Loucy (cell line): ENCODE data around the gene OSGEP.

ENCODE experiments used
- EZH2phosphoT487 ChIP-seq: fragments of 200-600 bp; IDR thresholded peaks from 2 replicates; pipeline ENCODE4 v1.6.1; 2018; ENCODE audit warnings: antibody characterized with exemption, mild to moderate bottlenecking, moderate library complexity, borderline replicate concordance
- TF ChIP-seq, protein P1 (sequence below): fragments of 200-600 bp; sonication (generic); conservative IDR thresholded peaks from 2 replicates; pipeline ENCODE4 v1.5.1; 2014; ENCODE audit warnings: mild to moderate bottlenecking, antibody characterized with exemption, low read length

DNA sequence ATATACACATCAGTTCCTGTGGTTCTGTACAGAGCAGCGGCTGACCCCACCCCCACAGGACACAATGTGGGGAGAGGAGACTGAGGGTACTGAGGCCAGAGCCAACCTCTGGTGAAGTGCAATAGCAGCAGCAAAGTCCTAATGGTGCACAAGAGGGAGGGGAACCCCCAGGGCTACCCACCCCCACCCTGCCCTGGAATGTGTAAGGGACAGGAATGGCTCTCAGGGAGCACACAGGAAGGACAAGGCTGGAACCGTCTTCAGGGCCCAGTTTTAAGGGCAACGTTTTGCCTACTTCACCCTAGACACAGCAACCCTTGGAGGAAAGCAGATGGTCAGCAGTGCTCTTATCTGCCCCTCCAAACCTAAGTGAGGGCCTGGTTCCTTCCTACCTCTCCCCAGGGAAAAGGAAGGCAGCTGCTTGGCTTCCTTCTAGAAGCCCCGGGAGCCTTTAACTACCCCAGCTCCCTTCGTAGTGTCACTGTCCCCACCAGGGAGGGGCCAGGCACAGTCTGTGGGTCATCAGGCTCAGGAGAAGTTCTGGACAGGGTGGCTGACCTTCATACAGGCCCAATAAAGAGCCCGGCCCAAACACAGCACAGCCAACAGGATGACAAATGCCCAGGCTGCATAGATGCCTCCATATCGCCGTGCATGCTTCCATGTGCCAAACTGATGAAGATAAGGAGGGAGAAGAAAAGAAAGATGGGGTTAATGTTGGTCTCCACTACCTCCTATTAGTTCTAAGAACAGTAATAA, 3.6 kb upstream of the OSGEP start:
- TF ChIP-seq, protein P1, sequence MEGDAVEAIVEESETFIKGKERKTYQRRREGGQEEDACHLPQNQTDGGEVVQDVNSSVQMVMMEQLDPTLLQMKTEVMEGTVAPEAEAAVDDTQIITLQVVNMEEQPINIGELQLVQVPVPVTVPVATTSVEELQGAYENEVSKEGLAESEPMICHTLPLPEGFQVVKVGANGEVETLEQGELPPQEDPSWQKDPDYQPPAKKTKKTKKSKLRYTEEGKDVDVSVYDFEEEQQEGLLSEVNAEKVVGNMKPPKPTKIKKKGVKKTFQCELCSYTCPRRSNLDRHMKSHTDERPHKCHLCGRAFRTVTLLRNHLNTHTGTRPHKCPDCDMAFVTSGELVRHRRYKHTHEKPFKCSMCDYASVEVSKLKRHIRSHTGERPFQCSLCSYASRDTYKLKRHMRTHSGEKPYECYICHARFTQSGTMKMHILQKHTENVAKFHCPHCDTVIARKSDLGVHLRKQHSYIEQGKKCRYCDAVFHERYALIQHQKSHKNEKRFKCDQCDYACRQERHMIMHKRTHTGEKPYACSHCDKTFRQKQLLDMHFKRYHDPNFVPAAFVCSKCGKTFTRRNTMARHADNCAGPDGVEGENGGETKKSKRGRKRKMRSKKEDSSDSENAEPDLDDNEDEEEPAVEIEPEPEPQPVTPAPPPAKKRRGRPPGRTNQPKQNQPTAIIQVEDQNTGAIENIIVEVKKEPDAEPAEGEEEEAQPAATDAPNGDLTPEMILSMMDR = no peak
- TF ChIP-seq EZH2phosphoT487 = no peak
